Stimulated activated CD4-positive, alpha-beta T cell treated with anti-CD3 and anti-CD28 coated beads, TNF-alpha, amount 100 ng/mL, for 48 hours (primary cell): ENCODE results near the gene SBNO2.

Experiments
- DNase-seq, 3 donors: peaks; one replicate each; pipeline ENCODE4 v3.0.0-alpha.2; 2020; ENCODE audit warnings: low read depth in 3 of 3

SBNO2 gene

DNA sequence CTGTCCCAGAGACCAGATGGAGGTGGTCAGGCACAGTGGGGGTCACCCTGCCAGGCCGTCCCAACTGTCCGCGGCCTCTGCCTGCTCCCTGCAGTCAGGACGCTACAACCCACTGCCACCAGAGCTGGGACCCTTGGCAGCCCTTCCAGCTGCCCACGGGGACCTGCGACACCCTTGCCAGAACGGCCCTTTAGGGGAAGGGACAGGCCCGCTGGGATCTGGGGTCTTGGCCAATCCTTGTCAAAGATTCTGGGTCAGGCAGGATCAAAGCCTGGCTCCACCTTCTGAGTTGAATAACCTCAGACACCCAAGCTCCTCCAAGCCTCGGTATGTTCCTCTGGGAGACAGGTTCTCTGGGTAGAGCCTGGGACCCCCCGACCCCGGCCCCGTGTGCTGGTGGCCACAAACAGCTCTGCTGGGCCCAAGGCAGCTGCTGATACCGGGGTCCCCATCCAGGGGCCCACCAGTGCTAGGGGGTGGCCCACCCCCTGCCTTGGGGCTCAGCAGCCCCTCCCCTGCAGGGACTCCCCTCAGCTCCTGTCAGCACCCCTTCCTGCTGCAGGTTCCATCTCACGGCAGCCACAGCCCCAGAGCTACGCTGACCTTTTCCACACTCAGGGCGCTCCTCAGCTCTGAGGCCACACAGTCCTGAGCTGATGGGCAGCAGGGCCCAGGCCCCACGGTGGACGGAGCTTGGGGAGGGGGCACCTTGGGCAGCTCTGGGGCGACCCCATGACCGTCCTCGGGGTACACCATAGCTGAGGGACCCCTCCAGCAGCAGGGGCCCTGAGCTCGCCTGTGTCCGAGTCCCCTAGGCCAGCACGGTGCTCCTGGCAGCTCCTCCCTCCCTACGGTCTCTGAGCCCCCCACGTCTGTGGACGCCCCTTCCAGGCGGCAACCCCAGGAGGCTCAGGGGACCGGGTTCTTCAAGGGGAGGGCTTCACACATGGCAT is 18.4 kb downstream of the SBNO2 start:
- no peak for DNase-seq

DNA sequence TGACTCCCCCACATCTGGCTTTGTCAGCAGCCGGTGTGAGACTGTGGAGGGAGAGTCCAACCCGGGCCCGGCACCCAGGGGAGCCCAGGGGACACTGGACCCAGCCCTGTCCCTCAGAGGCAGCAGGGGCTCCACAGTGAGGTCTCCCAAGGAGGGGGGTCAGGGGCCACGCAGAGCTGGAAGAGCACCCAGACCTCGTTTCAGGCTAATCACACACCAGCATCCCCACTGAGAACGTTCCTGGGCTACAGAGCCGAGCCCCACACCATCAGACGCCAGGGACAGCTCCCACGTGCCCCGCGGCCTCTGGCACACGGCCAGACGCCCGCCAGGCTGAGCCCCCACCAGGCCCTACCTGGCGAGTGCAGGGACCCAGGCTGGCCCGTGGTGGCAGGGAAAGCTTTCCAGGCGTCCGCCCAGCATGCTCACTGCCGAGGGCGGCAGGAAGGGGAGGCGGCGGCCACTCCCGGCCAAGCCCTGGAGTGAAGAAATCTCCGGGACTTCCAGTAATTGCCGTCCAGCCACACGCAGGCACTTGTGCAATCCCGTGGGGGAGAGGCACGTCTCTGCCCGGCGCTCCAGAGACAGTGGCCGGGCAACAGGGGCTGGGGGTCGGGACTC is 19.2 kb downstream of the SBNO2 start:
- no peak for DNase-seq

DNA sequence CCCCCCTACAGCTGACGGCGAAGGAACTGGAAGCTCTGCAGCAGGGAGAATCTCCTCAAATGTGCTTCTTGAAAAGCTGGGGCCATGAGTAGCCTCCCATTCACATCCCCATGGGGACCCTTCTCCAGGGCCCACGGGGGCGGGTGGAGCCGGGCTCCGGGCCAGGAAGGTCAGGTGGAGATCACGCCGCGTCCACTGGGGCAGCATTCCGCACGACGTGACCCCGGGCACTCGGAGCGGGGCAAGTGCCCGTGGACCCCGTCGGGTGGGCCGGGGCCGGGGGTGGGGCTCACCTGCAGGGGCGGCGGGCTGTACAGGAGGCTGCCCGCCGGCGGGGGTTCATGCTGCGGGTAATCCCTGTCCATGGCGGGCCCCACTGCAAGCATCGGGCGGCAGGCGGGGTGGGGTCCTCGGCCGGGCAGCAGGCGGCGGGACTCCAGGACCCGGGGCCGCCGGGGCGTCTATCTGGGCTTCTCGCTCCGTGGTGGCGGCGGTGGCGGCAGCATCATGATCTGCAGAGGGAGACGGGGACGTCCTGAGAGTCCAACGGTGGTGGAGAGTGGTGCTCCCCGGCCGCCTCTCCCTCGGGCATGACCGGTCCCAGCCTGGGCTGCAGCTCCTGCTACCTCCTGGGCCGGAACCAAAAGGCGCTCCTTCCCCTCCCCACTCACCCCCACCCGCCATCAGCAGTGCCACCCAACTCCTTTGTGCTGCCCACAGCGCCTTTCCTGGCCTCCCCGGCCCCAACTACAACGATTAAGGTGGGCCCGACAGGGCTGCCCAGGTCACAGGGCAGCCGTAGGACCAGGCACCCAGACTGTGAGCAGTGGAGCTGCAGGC is 20.0 kb downstream of the SBNO2 start:
- no peak for DNase-seq

DNA sequence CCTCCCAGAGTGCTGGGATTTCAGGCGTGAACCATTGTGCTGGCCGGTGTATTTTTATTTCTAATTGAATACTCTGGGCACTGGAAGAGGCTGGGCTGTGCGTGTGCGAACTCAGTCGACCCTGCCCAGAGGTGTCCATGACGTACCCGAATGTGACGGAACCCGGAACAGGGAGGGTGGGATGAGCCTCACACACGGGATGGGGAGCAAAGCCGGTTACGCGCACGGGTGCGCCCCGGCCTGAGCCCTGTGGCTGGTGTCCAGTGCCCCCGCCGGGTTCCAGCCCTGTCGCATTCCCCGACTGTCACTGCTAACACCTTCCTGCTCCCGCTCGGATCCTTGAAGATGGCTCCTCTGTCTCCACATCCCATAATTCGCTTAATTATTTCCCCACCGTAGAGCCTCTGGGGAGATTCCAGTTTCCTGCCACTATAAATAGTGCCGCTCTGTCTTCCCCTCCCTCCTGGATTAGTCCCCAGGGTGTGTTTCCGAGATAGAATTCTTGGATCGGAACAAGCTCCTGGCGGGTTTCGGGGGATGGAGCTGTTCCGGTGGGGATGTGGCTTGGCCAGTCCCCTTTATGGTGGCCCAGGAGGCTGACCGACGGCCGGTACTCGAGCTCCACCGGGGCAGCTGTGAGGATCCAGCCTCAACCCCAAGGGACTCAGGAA is 22.0 kb downstream of the SBNO2 start:
- DNase-seq: no peak

DNA sequence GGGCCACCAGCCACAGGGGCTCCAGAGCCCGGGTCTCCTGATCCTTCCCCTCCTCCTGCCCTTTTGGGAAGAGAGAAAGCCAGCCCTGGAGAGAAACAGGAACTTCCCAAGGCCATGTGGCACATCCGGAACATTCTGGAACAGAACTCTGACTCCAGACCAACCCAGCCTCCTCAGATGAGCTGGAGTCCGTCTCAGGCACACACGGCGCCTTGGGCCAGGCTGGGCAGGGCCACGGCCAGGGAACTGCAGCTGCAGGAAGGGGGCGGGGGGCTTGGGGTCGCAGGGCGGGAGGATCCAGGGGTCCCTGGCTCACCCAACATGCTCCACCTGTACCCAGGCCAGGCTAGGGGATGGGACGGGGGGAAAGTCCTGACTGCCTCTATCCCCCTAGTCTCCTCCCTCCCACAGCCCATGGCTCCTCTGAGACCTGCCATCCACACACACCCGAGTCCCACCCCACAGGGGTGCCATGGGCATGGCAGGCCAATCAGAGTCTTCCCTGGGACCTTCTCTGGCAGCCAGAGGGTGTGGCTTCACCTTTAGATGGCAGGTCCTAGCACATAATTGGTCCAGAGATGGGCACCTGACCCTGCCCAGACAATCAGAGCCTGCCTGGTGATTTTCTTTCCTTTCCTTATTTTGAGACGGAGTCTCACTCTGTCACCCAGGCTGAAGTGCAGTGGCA is 22.9 kb downstream of the SBNO2 start:
- no peak for DNase-seq

DNA sequence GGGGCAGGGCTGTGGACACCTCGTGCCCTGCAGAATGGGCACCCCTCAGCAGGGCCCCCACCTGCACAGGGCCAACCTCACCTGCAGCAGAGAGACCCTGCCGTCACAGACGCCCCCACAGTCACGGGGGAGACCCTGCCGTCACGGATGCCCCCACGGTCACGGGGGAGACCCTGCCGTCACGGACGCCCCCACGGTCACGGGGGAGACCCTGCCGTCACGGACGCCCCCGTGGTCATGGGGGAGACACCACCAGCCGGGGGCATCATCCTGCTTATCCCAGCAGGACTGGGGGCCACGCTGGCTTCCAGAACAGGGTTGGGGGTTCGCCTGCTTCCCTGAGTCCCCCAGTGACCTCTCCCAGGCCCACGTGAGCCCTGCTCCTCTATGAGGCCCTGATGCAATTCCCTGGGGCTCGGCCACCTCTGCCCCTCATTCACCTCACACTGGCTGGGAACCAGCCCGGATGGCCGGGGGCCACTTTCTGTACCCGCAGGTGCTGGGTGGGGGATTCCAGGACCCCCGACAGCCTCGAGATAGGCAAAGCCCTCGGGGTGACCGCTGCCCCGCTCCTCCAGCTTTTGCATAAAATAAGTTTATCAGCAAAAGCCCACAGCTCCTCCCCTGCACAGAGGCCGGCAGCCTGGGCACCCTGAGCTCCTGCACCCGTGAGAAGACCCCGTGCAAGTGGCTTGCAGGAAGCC is 23.6 kb downstream of the SBNO2 start:
- DNase-seq: no peak

DNA sequence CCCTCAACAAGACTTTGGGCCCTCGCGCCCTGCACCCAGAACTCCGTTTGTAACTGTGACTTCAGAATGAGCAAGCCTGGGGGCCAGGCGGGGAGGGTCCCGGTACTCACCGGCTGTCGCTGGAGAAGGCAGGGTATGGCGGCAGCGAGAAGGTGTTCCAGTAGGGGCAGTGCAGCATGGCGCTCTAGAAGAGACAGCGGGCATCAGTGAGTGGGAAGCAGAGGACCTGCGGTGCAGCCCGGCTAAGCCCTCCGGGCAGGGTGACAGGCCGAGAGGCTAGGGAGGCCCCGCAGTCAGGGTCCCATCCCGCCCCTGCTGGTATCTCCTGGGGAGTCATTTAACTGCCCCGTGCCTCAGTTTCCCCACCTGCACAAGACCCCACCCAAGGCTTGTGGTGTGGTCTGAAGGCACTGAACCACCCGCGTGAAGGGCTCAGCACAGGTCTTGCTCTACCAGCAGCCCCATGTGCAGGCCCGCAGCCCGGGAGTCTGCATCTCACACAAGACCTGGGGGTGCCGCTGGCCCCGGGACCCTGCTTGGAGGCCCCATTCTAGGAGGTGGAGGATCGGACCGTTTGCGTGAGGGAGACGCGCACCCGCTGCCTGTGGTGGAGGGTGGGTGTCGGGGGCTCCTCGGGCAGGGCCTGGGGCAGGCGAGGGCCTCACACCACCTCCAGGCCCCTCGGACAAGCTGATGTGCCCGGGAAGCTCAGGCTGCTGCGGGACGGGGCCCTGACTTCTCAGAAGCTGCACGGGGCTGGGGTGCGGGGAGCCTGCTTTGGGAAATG is 24.6 kb downstream of the SBNO2 start:
- no peak for DNase-seq

DNA sequence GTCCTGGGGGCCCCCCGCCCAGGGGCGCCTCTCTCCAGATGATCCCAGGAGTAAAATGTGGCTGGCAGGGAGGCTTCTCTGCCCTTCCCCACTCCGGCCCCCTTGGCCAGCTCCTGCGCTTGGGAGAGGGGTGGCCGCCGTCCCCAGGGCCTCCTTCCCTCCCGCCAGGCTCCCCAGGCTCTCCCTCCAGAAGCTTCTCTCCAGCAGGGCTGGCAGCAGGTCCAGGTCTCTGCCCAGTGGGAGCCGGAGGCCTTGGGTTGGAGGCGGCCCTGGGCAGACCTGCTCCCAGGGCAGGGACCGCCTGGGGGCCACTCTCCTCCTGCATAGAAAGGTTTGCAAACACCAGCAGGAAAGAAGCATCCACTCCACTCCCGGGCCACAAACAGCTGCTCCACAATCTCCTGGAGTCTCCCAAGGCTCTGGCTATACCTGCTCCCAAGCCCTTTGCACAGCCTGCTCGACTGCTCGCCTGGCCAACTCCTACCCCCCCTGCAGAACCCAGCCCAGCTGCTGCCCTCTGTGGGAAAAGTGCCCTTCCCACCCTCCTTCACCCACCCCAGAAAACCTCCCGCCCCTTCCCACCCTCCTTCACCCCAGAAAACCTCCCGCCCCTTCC is 26.0 kb downstream of the SBNO2 start:
- DNase-seq: no peak

DNA sequence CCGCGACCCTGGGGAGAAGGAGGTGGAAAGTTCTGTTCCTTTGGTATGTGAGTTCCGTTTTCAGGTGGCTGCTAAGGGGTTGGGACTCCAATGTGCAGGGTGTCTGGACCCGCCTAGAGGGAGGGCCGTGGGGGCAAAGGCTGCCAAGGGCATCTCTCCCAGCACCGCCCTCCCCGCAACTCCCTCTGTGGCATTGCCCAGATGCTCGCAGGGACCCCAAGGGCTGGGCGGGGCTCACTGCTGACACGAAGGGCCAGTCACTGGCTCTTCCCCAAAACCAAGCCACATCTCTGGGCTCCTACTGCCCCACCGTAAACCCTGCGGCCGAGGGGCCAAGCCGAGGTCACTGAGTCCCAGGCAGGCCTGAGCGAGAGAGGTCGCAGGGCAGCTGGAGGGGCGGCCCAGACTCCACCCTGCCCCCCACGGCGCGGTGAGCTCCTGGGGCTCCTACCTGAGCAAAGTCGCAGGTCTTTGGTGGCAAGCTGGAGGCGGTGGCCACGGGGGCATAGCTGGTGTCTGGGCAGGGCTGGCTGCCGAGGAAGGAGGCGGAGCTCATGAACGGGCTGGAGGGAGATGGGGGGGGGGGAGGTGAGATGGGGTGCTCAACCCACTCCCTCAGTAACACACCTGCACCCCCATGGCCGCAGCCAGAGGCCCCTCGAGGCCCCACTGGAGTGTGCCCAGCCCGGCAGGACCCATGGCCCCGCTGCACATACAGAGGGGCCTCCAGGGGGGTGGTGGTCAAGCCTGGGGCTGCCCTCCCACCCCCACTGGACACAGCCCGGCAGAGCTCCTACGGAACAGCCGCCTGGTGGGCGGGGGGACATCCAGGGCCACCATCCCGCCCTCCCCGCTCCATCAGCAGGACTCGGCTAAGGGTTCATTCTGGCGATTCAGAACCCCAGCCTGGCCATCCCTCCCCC is 26.9 kb downstream of the SBNO2 start:
- no peak for DNase-seq

DNA sequence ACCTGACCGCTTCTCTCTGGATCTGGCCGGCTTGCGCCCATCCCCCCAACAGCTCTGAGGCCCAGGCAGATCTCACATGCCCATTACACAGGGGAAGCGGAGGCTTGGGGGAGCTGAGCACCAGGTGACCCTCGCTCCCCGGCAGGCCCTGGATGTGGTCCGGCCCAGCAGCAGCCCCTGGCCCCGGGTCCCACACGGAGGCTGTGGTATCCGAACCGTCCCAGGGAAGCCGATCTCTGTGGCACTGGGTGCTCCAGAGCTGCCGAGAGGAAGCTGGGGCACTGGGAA is 27.7 kb downstream of the SBNO2 start:
- DNase-seq: no peak

DNA sequence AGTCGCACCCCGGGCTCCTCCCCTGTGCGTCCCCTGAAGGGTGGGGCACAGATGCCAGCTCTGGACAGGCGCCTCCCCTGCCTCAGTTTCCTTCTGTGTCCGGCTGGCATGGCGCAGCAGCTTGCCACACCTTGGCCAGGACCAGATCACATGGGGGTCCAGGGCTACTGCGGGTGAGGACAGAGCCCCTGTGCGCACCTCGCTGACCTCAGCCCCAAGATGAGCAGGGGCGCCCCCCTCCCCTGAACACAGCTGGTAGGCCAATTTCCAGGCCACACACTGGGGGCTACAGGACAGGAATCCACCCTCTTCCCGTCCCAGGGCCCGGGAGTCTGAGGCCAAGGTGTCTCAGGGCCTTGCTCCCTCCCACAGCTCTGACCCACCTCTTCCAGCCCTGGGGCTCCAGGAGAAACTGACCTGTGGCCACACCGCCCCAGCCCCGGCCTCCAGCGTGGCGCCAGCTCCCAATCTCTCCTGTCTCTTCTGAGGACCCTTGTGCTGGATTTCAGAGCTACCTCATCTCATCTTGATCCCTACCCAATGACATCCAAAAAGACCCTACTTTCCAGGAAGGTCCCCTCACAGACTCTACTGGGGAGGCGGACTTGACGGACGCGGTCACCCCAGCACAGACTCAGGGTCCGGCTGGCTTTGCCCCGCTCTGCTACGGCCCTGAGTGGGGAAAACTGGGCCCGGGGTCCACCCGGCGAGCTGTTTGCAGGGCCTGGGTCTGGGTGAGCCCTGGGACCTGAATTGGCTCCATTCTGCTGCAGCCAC is 28.2 kb downstream of the SBNO2 start:
- DNase-seq: no peak

DNA sequence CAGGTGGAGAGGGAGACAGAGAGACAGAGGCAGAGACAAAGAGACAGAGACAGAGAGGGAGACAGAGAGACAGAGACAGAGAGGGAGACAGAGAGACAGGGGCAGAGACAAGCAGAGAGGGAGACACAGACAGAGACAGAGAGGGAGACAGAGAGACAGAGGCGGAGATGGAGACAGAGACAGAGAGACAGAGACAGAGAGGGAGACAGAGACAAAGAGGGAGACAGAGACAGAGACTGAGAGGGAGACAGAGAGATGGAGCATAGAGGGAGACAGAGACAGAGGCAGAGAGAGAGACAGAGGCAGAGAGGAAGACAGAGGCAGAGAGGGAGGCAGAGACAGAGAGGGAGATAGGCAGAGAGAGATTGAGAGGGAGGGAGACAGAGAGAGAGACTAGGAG is 29.3 kb downstream of the SBNO2 start:
- DNase-seq: no peak

DNA sequence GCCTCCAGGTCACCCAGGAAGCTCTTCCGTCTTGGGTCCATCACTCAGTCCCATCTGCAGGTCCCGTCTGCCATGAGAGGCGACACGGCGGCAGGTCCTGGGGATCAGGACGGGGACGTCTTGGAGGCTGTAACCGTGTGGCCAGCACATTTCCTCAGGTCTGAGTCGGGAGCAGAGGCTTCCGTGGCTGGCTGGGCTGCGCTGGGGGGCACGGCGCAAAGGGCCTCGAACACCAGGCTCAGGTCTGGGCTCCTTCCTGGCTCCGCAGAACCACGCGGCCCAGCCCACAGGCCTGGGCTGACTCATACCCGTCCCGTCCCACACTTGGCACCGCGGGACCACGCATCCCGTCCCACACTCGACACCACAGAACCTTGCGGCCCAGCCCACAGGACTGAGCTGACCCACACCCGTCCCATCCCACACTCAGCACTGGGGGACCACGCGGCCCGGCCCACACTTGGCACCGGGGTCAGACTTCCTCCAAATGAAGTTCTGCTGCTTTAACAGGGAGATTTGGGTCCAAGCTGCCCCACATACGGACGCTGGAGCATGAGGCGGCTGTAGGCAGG is 30.2 kb downstream of the SBNO2 start:
- DNase-seq: no peak

DNA sequence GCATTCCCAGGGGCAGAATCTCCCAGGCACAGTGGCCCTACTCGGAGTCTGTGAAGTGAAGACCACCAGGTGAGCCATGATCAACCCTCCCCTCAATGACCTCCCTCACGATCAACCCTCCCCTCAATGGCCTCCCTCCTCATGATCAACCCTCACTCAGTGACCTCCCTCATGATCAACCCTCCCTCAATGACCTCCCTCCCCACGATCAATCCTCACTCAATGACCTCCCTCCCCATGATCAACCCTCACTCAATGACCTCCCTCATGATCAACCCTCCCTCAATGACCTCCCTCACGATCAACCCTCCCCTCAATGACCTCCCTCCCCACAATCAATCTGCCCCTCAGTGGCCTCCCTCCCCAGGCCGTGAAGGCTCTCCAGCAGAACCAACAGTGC is 32.1 kb downstream of the SBNO2 start:
- no peak for DNase-seq

DNA sequence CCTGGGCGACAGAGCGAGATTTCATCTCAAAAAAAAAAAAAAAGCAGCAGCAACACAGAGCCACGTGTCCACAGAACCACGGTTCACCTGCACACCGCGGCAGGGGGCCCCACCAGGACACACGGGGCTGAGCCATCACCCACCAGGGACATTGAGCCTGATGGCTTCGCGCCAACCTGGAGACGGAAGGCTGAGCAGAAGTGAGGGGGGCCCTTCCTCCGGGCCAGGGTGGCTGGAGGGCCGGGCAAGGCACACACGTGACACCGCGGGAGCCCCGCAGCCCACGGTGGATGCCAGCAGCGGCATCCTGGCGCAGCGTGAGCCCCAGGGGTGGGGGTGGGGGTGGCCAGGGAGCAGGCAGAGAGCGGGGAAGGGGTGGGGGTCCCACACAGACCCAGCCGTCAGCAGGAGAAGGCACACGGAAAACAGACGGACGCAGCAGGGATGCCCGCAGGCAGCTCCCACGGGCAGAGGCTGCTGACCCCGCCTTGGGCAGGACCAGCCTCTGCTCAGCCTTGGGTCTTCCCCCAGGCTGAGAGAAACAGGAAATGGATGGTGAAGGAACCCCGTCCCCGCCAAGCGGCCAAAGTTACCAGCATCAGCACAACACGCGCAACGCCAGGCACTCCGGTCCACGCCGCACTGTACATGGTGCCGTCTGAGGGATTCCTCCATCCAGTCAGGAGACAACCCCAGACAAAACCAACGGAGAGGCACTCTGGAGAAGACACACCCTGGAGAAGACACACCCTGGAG is 33.6 kb downstream of the SBNO2 start:
- DNase-seq: no peak

DNA sequence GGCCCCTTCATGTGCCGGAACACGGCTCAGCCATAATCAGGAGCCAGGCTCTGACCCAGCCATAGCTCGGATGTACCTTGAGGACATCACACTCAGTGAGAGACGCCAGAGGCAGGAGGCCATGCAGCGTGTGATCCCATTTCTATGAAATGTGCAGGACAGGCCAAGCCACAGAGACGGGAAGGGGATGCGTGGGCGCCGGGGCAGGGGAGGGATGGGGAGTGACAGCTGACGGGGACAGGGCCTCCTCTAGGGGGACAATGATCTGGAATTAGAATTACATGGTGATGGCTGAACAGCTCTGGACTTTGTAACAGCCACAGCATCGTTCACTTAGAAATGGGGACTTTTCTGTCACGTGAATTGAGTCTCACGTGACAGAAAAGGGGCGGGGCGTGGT is 34.9 kb downstream of the SBNO2 start:
- no peak for DNase-seq

DNA sequence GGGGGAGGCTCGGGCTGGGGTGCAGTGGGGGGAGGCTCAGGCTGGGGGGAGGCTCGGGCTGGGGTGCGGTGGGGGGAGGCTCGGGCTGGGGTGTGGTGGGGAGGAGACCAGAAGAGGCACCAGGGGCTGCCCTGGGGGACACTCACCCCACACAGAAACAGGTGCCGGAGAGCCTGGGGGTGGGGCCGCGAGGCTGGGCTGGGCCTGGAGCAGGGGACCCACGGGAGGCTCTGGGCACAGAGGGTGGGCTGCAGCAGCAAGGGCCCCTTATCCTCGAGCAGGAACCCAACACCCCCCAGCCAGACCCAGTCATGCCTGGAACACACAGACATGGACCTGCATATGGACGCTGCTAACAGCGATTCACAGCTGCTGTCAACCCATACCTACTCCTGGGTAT is 35.9 kb downstream of the SBNO2 start:
- DNase-seq: no peak
